MM.1S (cell line): Measurements from ENCODE around the gene MFAP2.

Experiments used
- CTCF ChIP-seq: fragments of 300-600 bp; sonication (generic); IDR thresholded peaks from 2 replicates; pipeline ENCODE4 v1.5.1; 2016; ENCODE audit warnings: antibody characterized with exemption, low read length, mixed read lengths
- EZH2 ChIP-seq: fragments of 300-600 bp; sonication (generic); optimal IDR thresholded peaks from 2 replicates; pipeline ENCODE3; 2017; ENCODE audit warnings: low read depth, mild to moderate bottlenecking, antibody characterized with exemption, low read length, mixed read lengths

GRCh38 chr1:16989676-16990391, 9.4 kb upstream of the MFAP2 start:
- no peak for TF ChIP-seq EZH2
- TF ChIP-seq CTCF = no peak
